ENCODE data around the gene PPP2R5C.
A peak's percentile ranks its signal among the peaks of the same experiment; 100 is the strongest.
"Not testable (repeated sequence)": the region's sequence is repeated elsewhere in the genome, so short reads cannot be mapped to it uniquely, and the experiment has no call there.

Gene PPP2R5C

GRCh38 chr14:101721951-101722661, 39.4 kb upstream of the PPP2R5C start:
- Mint-ChIP-seq H3K27ac (peak overlapping the region; percentile 98), H3K4me3 (peak overlapping the region; percentile 84), H3K4me1 (peaks cover 69% of the 10 kb centered on the region), H3K9me3 (no peaks in the 10 kb centered on the region), H3K36me3 (peaks cover 8% of the 10 kb centered on the region)
- ATAC-seq, result peak; percentile 90
- DNase-seq (ENCODE audit: low spot score in 2 of 2), result peak; percentile 40 to 81

DNA sequence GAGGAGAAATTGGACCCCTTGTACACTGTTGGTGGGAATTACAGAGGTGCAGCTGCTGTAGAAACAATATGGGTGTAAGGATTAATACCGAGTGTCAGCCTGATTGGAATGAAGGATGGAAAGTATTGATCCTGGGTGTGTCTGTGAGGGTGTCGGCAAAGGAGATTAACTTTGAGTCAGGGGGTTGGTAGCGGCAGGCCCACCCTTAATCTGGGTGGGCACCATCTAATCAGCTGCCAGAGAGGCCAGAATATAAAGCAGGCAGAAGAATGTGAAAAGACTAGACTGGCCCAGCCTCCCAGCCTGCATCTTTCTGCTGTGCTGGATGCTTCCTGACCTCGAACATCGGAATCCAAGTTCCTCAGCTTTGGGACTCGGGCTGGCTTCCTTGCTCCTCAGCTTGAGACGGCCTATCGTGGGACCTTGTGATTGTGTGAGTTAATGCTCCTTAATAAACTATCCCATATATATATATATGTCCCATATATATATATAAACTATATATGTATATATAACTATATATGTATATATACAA, 38.4 kb upstream of the PPP2R5C start:
- peak overlapping the region; percentile 84 for H3K4me3 Mint-ChIP-seq
- peak overlapping the region; percentile 98 for H3K27ac Mint-ChIP-seq
- DNase-seq (ENCODE audit: low spot score in 2 of 2) (peak in 1 of 2 donors; percentile 46), ATAC-seq (no peak)
- H3K9me3 Mint-ChIP-seq, result no peaks in the 10 kb centered on the region
- H3K4me1 Mint-ChIP-seq, result peaks cover 70% of the 10 kb centered on the region
- H3K36me3 Mint-ChIP-seq, result peaks cover 8% of the 10 kb centered on the region

DNA sequence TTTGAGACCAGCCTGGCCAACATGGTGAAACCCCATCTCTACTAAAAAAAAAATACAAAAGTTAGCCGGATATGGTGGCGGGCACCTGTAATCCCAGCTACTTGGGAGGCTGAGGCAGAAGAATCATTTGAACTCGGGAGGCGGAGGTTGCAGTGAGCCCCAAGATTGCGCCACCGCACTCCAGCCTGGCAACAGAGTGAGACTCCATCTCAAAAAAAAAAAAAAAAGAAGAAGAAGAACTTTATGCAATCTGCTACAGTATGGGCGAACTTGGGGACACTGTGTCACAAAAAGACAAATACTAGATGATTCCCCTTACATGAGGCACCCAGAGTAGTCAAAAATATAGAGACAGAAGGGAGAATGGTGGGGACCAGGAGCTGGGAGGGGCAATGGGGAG, 35.9 kb upstream of the PPP2R5C start:
- not testable (repeated sequence) for H3K4me3 Mint-ChIP-seq, H3K9me3 Mint-ChIP-seq, H3K36me3 Mint-ChIP-seq, ATAC-seq, H3K27ac Mint-ChIP-seq
- peaks cover 64% of the 10 kb centered on the region for H3K4me1 Mint-ChIP-seq
- peak in 1 of 2 donors; percentile 38 for DNase-seq (ENCODE audit: low spot score in 2 of 2)

GRCh38 chr14:101726295-101726953, 35.1 kb upstream of the PPP2R5C start:
- peak overlapping the region; percentile 31 for H3K4me3 Mint-ChIP-seq
- peak; percentile 34 for ATAC-seq
- H3K27ac Mint-ChIP-seq, result peak overlapping the region; percentile 2
- peak in 1 of 2 donors; percentile 54 for DNase-seq (ENCODE audit: low spot score in 2 of 2)
- H3K4me1 Mint-ChIP-seq, result peaks cover 68% of the 10 kb centered on the region
- peaks cover 8% of the 10 kb centered on the region for H3K36me3 Mint-ChIP-seq
- peaks cover 3% of the 10 kb centered on the region for H3K9me3 Mint-ChIP-seq

DNA sequence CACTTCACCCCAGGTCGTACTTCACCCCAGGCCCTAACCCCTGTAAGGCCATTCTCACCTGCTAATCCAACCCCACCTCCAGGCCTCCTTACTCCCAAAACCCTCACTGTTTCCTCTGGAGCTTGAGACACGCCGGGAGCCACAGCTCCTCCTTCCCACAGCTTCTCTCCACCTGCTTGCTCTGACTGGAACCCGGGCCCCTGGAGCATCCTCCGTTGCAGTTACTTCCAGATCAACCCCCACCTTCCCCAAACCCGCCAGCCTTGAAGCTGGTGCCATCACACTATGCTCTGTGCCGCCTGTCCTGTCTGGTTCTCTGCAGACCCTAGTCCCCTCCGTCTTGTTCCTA, 34.6 kb upstream of the PPP2R5C start:
- H3K9me3 Mint-ChIP-seq, result peaks cover 3% of the 10 kb centered on the region
- peak overlapping the region; percentile 2 for H3K27ac Mint-ChIP-seq
- peaks cover 68% of the 10 kb centered on the region for H3K4me1 Mint-ChIP-seq
- peaks cover 5% of the 10 kb centered on the region for H3K36me3 Mint-ChIP-seq
- H3K4me3 Mint-ChIP-seq, result peak overlapping the region; percentile 31
- DNase-seq (ENCODE audit: low spot score in 2 of 2), result no peak
- ATAC-seq, result no peak

DNA sequence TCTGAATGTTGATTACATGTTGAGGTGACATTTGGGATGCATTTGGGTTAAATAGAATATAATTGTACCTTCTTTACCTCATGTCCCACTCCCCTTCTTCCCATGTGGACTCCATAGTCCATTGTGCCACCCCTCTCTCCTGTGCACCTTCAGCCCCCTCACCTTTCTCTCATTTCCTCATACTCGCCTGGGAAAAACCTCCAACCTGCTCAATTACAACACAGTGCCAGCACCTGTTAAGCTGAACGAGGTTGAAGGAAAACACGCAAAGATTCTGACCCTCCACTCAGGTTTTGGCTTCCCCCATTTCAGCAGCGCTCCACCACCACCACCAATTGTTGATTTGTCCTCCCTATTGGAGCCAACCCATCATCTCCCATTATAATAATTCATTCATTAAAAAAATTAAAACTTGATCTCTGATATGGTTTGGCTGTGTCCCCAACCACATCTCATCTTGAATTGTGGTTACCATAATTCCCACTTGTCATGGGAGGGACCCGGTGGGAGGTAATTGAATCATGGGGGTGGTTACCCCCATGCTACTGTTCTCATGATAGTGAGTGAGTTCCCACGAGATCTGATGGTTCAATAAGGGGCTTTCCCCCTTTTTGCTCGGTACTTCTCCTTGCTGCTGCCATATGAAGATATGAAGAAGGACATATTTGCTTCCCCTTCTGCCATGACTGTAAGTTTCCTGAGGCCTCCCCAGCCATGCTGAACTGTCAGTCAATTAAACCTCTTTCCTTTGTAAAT, 33.7 kb upstream of the PPP2R5C start:
- no peak overlapping the region for H3K4me3 Mint-ChIP-seq
- H3K9me3 Mint-ChIP-seq, result peaks cover 3% of the 10 kb centered on the region
- DNase-seq (ENCODE audit: low spot score in 2 of 2) (peak in 1 of 2 donors; percentile 32), ATAC-seq (no peak)
- no peaks in the 10 kb centered on the region for H3K36me3 Mint-ChIP-seq
- H3K4me1 Mint-ChIP-seq, result peaks cover 62% of the 10 kb centered on the region
- no peak overlapping the region for H3K27ac Mint-ChIP-seq

- no peak overlapping the region for H3K4me3 Mint-ChIP-seq
- H3K4me1 Mint-ChIP-seq, result peaks cover 59% of the 10 kb centered on the region
- no peaks in the 10 kb centered on the region for H3K36me3 Mint-ChIP-seq
Observed at GRCh38 chr14:101728367-101728742, 33.2 kb upstream of the PPP2R5C start.

GRCh38 chr14:101729382-101729781, 32.1 kb upstream of the PPP2R5C start:
- ATAC-seq (no peak), DNase-seq (ENCODE audit: low spot score in 2 of 2) (peak in 1 of 2 donors; percentile 47)
- peak overlapping the region; percentile 86 for H3K27ac Mint-ChIP-seq
- H3K36me3 Mint-ChIP-seq, result no peaks in the 10 kb centered on the region
- H3K9me3 Mint-ChIP-seq, result peaks cover 3% of the 10 kb centered on the region
- peak overlapping the region; percentile 75 for H3K4me3 Mint-ChIP-seq
- H3K4me1 Mint-ChIP-seq, result peaks cover 69% of the 10 kb centered on the region

More at GRCh38 chr14:101728367-101728742, 33.2 kb upstream of the PPP2R5C start:
- ATAC-seq, result no peak
- DNase-seq (ENCODE audit: low spot score in 2 of 2), result peak in 1 of 2 donors; percentile 36
- H3K27ac Mint-ChIP-seq, result no peak overlapping the region
- peaks cover 3% of the 10 kb centered on the region for H3K9me3 Mint-ChIP-seq

- peak overlapping the region; percentile 75 for H3K4me3 Mint-ChIP-seq
- peak in 1 of 2 donors; percentile 41 for DNase-seq (ENCODE audit: low spot score in 2 of 2)
- H3K9me3 Mint-ChIP-seq, H3K36me3 Mint-ChIP-seq, ATAC-seq: not testable (repeated sequence)
- peaks cover 71% of the 10 kb centered on the region for H3K4me1 Mint-ChIP-seq
- peak overlapping the region; percentile 86 for H3K27ac Mint-ChIP-seq
Observed at GRCh38 chr14:101730157-101730556, 31.4 kb upstream of the PPP2R5C start.

- ATAC-seq, result no peak
Observed at GRCh38 chr14:101730626-101731186, 30.8 kb upstream of the PPP2R5C start.

DNA sequence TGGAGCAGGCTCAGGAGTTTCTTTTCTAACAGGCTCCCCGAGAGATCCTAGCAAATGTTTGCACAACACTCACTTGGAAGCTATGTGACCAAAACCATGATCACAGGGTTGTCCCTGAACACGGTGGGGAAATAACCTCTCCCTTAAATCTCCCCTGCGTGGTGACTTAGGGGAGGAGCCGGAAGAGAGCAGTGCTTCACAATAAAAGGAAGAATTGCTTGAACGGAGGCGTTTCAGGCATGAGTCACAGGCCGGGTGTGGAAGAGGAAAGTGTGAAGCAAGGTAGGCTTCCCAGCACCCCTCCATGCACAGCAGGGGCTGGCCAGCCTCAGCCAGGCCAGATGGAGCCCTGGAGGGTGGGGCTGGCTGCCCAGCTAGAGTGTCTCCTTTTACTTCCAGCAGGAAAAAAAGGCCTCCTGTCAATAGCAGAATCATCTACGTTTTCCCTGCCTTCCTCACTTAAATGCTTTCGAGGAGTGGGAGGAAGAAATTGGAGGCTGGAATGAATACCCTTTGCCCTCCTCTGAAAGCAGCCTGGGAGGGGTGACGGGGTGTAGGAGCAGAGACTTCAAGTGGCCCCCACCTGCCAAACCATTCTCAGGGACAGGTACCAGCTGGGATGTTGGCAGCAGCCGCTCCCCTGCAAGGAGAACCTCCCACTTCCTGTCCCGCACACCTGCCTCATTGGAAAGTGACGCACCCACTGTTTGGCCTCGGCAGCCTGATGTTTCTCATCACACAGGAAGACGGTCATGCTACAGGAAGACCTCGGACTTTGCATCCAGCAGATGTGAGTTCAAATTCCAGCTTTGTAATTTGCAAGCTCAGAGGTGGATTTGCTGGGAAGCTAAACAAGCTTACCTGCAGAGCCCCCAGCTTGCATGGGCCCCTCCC, 30.1 kb upstream of the PPP2R5C start:
- ATAC-seq (peak; percentile 95), DNase-seq (ENCODE audit: low spot score in 2 of 2) (peak; percentile 53 to 83)
- Mint-ChIP-seq H3K36me3 (no peaks in the 10 kb centered on the region), H3K4me1 (peaks cover 62% of the 10 kb centered on the region), H3K27ac (peak overlapping the region; percentile 86), H3K9me3 (peaks cover 3% of the 10 kb centered on the region), H3K4me3 (peak overlapping the region; percentile 75)

More at GRCh38 chr14:101730626-101731186, 30.8 kb upstream of the PPP2R5C start:
- Mint-ChIP-seq H3K4me3 (peak overlapping the region; percentile 75), H3K4me1 (peaks cover 69% of the 10 kb centered on the region), H3K27ac (peak overlapping the region; percentile 86), H3K36me3 (no peaks in the 10 kb centered on the region), H3K9me3 (peaks cover 3% of the 10 kb centered on the region)
- DNase-seq (ENCODE audit: low spot score in 2 of 2), result peak in 1 of 2 donors; percentile 42

DNA sequence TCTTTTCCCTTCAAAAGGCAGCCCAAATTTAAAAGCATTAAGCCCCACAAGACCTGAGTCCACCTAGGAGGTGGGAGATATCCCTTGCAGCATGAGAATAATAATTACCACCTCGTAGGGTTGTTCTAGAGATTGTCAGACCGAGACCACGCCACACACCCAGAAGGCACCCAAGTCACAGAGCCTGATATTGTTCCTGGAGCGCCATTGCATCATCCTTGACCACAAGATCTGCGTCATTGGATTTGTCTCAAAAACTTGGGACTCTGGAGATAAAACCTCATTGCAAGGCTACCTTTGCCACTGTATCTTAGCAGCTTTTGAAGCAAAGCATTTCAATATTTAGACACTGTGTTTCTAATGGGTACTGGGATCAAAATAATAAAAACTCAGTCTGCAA, 29.4 kb upstream of the PPP2R5C start:
- ATAC-seq, result no peak
- DNase-seq (ENCODE audit: low spot score in 2 of 2), result no peak
- Mint-ChIP-seq H3K27ac (peak overlapping the region; percentile 86), H3K9me3 (peaks cover 3% of the 10 kb centered on the region), H3K4me3 (peak overlapping the region; percentile 75), H3K36me3 (no peaks in the 10 kb centered on the region), H3K4me1 (peaks cover 55% of the 10 kb centered on the region)

DNA sequence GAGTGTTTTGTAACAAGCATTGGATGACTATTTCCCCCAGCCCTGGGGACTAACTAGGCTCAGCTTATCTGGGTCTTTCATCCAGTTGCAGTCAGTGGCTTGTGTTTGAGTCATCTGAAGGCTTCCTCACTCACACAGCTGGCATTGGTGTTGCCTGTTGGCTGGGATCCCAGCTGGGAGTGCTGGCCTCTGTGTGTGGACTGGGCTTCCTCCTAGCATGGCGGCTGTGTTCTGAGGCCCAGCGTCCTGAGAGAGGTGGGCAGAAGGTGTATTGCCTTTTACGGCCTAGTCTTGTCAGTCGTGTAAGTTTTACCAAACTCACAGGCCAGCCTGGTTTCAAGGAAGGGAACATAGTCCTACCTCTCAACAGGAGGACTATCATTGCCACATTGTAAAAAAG, 28.3 kb upstream of the PPP2R5C start:
- Mint-ChIP-seq H3K27ac (no peak overlapping the region), H3K9me3 (peaks cover 3% of the 10 kb centered on the region), H3K36me3 (no peaks in the 10 kb centered on the region), H3K4me1 (peaks cover 52% of the 10 kb centered on the region), H3K4me3 (no peak overlapping the region)
- peak in 1 of 2 donors; percentile 42 for DNase-seq (ENCODE audit: low spot score in 2 of 2)
- no peak for ATAC-seq

DNA sequence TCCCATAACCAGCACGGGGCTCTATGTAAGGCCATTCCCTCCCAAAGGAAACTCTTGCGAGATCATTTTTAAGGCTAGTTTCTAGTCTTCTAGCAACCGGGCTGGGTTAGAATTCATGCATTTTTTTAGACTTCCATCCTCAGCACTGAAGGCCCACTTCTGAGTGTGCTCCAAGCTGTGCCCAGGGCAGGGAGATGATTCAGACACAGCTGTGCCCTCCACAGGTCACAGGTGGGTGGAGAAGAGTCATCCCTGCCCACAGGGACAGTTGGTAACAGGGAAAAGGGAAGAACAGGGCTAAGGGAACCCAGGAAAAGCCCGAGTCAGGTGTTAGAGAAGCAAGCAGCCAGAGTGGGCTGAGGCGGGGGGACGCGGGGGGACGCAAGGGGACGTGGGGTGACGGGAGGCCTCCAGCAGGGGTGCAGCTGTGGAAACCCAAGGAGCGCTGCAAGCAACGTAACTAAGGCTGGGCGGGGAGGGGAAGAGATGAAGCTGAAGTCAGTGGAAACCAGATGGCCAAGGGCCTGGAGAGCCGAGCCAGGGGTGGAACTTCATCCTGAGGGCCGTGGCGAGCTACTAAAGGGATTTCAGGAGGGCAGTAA, 27.2 kb upstream of the PPP2R5C start:
- no peak overlapping the region for H3K4me3 Mint-ChIP-seq
- H3K36me3 Mint-ChIP-seq, result no peaks in the 10 kb centered on the region
- no peak overlapping the region for H3K27ac Mint-ChIP-seq
- DNase-seq (ENCODE audit: low spot score in 2 of 2), result peak in 1 of 2 donors; percentile 42
- H3K4me1 Mint-ChIP-seq, result peaks cover 52% of the 10 kb centered on the region
- peaks cover 3% of the 10 kb centered on the region for H3K9me3 Mint-ChIP-seq
- ATAC-seq, result no peak
